Measurements from ENCODE around the gene CDA. TPM values are rescaled to one million over a fixed set of nuclear protein-coding genes. Genes with fewer than 3 reads are reported as not detected.

Gene CDA
- total and polyA plus RNA-seq, 9 donors, result 1.2 to 5.3 (median 2.0) TPM; not detected in 2

- Histone ChIP-seq H3K4me1 (ENCODE audit: insufficient read depth) (no peaks in the 10 kb centered on the region), H3K27ac (no peak overlapping the region), H3K36me3 (no peaks in the 10 kb centered on the region), H3K4me3 (no peak overlapping the region), H3K9me3 (peaks cover 0 to 3% of the 10 kb centered on the region in 2 donors), H3K27me3 (no peaks in the 10 kb centered on the region)
- DNase-seq, result no peak
- WGBS, 3 donors, result 56 to 67% (median 62%) methylated on average over 10 of the region's 10 CpGs
- no peak for TF ChIP-seq POLR2A (IDR thresholded peaks at IDR 0.05)
- TF ChIP-seq CTCF (IDR thresholded peaks at IDR 0.05), result no peak
- TF ChIP-seq EP300 (IDR thresholded peaks at IDR 0.05), result no peak
- intact Hi-C loops (cut with DNase I), result no loop called here
These were observed 13.2 kb upstream of the CDA start for GRCh38 chr1:20575541-20576336.

GRCh38 chr1:20578062-20578461 lies 10.8 kb upstream of the CDA start:
- intact Hi-C loops (cut with DNase I), result no loop called here
- H3K4me3 ChIP-seq, result no peak overlapping the region
- WGBS, 3 donors, result 76 to 88% (median 83%) methylated on average over 3 of the region's 3 CpGs
- no peak for DNase-seq
- H3K9me3 ChIP-seq, result no peaks in the 10 kb centered on the region
- no peaks in the 10 kb centered on the region for H3K4me1 ChIP-seq (ENCODE audit: insufficient read depth)
- no peaks in the 10 kb centered on the region for H3K36me3 ChIP-seq
- no peak overlapping the region for H3K27ac ChIP-seq
- H3K27me3 ChIP-seq, result no peaks in the 10 kb centered on the region
- no peak for TF ChIP-seq CTCF (IDR thresholded peaks at IDR 0.05)
- no peak for TF ChIP-seq POLR2A (IDR thresholded peaks at IDR 0.05)
- no peak for TF ChIP-seq EP300 (IDR thresholded peaks at IDR 0.05)

- 76 to 78% (median 78%) methylated on average over 13 of the region's 13 CpGs for WGBS, 3 donors
- Histone ChIP-seq H3K4me3 (no peak overlapping the region), H3K27ac (no peak overlapping the region), H3K9me3 (no peaks in the 10 kb centered on the region), H3K36me3 (no peaks in the 10 kb centered on the region), H3K27me3 (no peaks in the 10 kb centered on the region), H3K4me1 (ENCODE audit: insufficient read depth) (no peaks in the 10 kb centered on the region)
- no peak for TF ChIP-seq EP300 (IDR thresholded peaks at IDR 0.05)
- TF ChIP-seq CTCF (IDR thresholded peaks at IDR 0.05), result no peak
- no peak for TF ChIP-seq POLR2A (IDR thresholded peaks at IDR 0.05)
- no peak for DNase-seq
- intact Hi-C loops (cut with DNase I), result no loop called here
These were observed 10.0 kb upstream of the CDA start for GRCh38 chr1:20578721-20579395.

- peaks cover 2% of the 10 kb centered on the region for H3K4me1 ChIP-seq (ENCODE audit: insufficient read depth)
- no peak overlapping the region for H3K4me3 ChIP-seq
- 71 to 82% (median 73%) methylated on average over 2 of the region's 2 CpGs for WGBS, 3 donors
- no peaks in the 10 kb centered on the region for H3K36me3 ChIP-seq
- intact Hi-C loops (cut with DNase I), result no loop called here
- TF ChIP-seq EP300 (IDR thresholded peaks at IDR 0.05), result no peak
- no peak for TF ChIP-seq POLR2A (IDR thresholded peaks at IDR 0.05)
- TF ChIP-seq CTCF (IDR thresholded peaks at IDR 0.05), result no peak
- no peaks in the 10 kb centered on the region for H3K9me3 ChIP-seq
- no peak for DNase-seq
- no peaks in the 10 kb centered on the region for H3K27me3 ChIP-seq
- no peak overlapping the region for H3K27ac ChIP-seq
These were observed 4.0 kb upstream of the CDA start for GRCh38 chr1:20584890-20585289.
